ENCODE data around the gene NINJ1.

Gene NINJ1

GRCh38 chr9:93134015-93134739, at the start of gene NINJ1:
Gene NINJ1, minus strand, starts transcription at chr9:93134251. Its CDS starts 34 bp downstream, at chr9:93134217.
- DNase-seq (ENCODE audit: low spot score) = no peak

- no peak for DNase-seq (ENCODE audit: low spot score)
Observed at GRCh38 chr9:93183131-93183662, 49.1 kb upstream of the NINJ1 start.

- no peak for DNase-seq (ENCODE audit: low spot score)
Observed at GRCh38 chr9:93182572-93182971, 48.5 kb upstream of the NINJ1 start.

- no peak for DNase-seq (ENCODE audit: low spot score)
Observed at GRCh38 chr9:93181672-93182435, 47.8 kb upstream of the NINJ1 start.

- no peak for DNase-seq (ENCODE audit: low spot score)
Observed at GRCh38 chr9:93180938-93181337, 46.9 kb upstream of the NINJ1 start.

GRCh38 chr9:93178851-93179786, 45.1 kb upstream of the NINJ1 start:
- no peak for DNase-seq (ENCODE audit: low spot score)

- DNase-seq (ENCODE audit: low spot score) = no peak
Observed at GRCh38 chr9:93177676-93178075, 43.6 kb upstream of the NINJ1 start.

GRCh38 chr9:93174976-93175375, 40.9 kb upstream of the NINJ1 start:
- DNase-seq (ENCODE audit: low spot score) = no peak

GRCh38 chr9:93173365-93174051, 39.5 kb upstream of the NINJ1 start:
- DNase-seq (ENCODE audit: low spot score) = no peak

- no peak for DNase-seq (ENCODE audit: low spot score)
Observed at GRCh38 chr9:93172666-93173364, 38.8 kb upstream of the NINJ1 start.

- DNase-seq (ENCODE audit: low spot score) = no peak
Observed at GRCh38 chr9:93171261-93171990, 37.4 kb upstream of the NINJ1 start.

GRCh38 chr9:93170571-93170970, 36.5 kb upstream of the NINJ1 start:
- DNase-seq (ENCODE audit: low spot score) = no peak

GRCh38 chr9:93169444-93169843, 35.4 kb upstream of the NINJ1 start:
- no peak for DNase-seq (ENCODE audit: low spot score)

- no peak for DNase-seq (ENCODE audit: low spot score)
Observed at GRCh38 chr9:93168581-93168980, 34.5 kb upstream of the NINJ1 start.

GRCh38 chr9:93167838-93168237, 33.8 kb upstream of the NINJ1 start:
- no peak for DNase-seq (ENCODE audit: low spot score)

GRCh38 chr9:93167185-93167584, 33.1 kb upstream of the NINJ1 start:
- DNase-seq (ENCODE audit: low spot score) = no peak

GRCh38 chr9:93166699-93167098, 32.6 kb upstream of the NINJ1 start:
- no peak for DNase-seq (ENCODE audit: low spot score)

GRCh38 chr9:93164085-93164484, 30.0 kb upstream of the NINJ1 start:
- no peak for DNase-seq (ENCODE audit: low spot score)

GRCh38 chr9:93161786-93162562, 27.9 kb upstream of the NINJ1 start:
- no peak for DNase-seq (ENCODE audit: low spot score)

All from hematopoietic multipotent progenitor cell treated with erythropoietin and hydrocortisone succinate and interleukin-3 and kit ligand, for 15 days (in vitro differentiated cells).